Endometrial microvascular endothelial cells (primary cell): ENCODE results near the gene SOCS7. TPM values are rescaled to one million over a fixed set of nuclear protein-coding genes. Genes with fewer than 3 reads are reported as not detected.

Experiments
- in situ Hi-C: cut with HindIII; loops from 2 replicates; pipeline ENCODE4 v1.10.0; 2017; ENCODE audit warnings: low sequenced_read_pairs, low pct_unique_long_range_greater_than_20kb; ENCODE audit errors: inconsistent ontology term
- total RNA-seq: library from RNA; depleted of rRNA; stranded (reverse); fragments of >200 nt; gene quantifications from one replicate; pipeline ENCODE4 v1.2.3, GENCODE V29; 2015; ENCODE audit errors: inconsistent ontology term

The SOCS7 gene
- total RNA-seq, 1 donor from 2014 or later = 12.4 TPM

- in situ Hi-C loops = no loop called here
Observed at GRCh38 chr17:38451030-38451839, 99.6 kb downstream of the SOCS7 start.

- in situ Hi-C loops = no loop called here
Observed at GRCh38 chr17:38451840-38452529, 100.3 kb downstream of the SOCS7 start.

- in situ Hi-C loops = no loop called here
Observed at GRCh38 chr17:38452719-38453118, 101.1 kb downstream of the SOCS7 start.

- in situ Hi-C loops = no loop called here
Observed at GRCh38 chr17:38453951-38454421, 102.3 kb downstream of the SOCS7 start.

GRCh38 chr17:38454532-38454931, 102.9 kb downstream of the SOCS7 start:
- in situ Hi-C loops = no loop called here

Other genes starting within 250 kb of the SOCS7 start
- not detected for gene TBC1D3E, start 223.9 kb upstream of the SOCS7 start, total RNA-seq
- gene TBC1D3, start 159.3 kb upstream of the SOCS7 start, total RNA-seq = not detected
- 35.7 TPM for gene MRPL45, start 54.7 kb upstream of the SOCS7 start, total RNA-seq
- gene GPR179, start 7.9 kb upstream of the SOCS7 start, total RNA-seq = not detected
- 83.6 TPM for gene ARHGAP23, start 76.6 kb downstream of the SOCS7 start, total RNA-seq